IPS-18c (cell line): Measurements from ENCODE around the gene TSPAN9.

Experiments
- H3K4me3 ChIP-seq: 2 replicates; pipeline ENCODE4 v1.7.0; 2013; ENCODE audit warnings: low read depth, mild to moderate bottlenecking, low read length, moderate library complexity; ENCODE audit not compliant: insufficient read depth
- H3K9me3 ChIP-seq: one replicate; pipeline ENCODE4 v1.6.1; 2013; ENCODE audit warnings: mild to moderate bottlenecking, low read length, moderate library complexity; ENCODE audit not compliant: control insufficient read depth, insufficient read depth

The TSPAN9 gene

DNA sequence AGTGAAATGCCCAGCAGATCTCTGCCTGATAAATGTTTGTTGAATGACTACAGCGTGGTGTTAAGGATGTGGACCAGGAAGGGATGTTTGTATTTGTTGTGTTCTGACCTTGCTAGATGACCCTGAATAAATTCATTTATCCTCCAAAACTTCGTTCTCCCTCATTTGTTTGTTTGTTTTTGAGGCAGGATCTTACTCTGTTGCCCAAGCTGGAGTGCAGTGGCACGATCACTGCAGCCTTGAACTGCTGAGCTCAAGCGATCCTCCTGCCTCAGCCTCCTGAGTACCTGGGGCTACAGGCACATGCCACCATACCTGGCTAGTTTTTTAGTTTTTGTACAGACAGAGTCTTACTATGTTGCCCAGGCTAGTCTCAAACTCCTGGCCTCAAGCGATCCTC is 96.7 kb downstream of the TSPAN9 start:
- H3K4me3 ChIP-seq: no peak overlapping the region
- H3K9me3 ChIP-seq: no peaks in the 10 kb centered on the region

DNA sequence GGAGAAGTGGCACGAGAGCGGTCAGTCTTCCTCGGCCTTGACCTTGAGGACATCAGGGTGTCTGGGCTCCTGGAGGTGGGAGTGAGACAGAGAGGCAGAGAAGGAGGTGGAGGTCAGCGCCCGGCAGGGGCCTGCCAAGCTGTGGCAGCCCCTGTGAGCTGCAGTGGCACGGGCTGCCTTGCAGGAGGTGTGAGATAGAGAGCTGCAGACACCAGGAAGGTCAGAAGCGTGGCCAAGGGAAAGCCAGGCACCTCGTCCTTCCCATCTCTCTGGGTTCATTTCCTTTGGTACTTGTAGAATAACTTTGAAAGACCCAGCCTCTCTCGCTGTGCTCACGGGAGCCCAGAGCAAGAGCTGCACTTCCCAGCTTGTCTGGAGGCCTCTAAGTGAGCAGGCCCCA is 98.1 kb downstream of the TSPAN9 start:
- no peaks in the 10 kb centered on the region for H3K9me3 ChIP-seq
- no peak overlapping the region for H3K4me3 ChIP-seq

DNA sequence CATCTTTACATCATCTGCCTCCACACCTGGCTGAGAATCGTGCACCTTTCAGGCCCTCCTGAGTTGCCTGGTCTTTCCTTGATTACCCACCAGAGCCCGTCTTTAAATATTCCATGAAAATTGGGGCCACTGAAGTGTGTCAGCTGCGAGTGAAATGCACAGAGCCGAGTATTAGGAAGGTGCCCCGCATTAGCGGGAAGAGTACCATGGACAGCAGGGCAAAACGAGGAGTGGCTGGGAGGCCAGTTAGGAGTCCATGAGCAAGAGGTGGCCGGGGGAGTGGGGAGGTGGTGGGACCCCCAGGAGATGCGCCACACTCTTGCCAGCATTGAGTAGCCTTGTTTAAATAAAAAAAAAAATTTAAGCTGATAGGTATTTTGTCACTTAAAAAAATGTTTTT is 99.6 kb downstream of the TSPAN9 start:
- Histone ChIP-seq H3K4me3 (no peak overlapping the region), H3K9me3 (no peaks in the 10 kb centered on the region)

DNA sequence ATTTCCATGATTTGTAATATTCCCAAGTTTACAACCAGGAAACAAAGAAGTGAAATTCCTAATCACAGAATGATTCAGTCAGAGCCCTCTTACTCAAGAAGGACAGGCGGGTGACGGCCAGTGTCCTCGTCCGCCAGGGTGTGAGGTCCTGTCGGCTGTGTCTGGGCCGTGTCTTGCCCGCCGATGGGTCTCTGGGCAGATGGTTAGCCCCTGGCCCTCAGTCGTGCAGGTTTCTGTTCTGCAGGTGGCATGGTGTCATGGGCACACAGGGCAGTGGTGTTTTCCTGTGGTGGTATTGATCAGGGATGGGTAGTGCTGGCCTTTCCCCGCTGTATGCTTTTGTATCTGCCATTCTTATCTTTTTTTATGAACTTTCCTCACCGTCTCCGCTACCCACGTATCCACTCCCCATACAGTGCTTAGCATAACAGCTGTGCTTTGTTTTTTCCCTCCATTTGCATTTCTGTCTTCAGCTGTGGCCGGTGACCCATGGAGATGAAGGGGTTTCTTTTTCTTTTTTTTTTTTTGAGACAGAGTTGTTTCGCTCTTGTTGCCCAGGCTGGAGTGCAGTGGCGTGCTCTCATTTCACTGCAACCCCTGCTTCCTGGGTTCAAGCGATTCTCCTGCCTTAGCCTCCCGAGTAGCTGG is 100.7 kb downstream of the TSPAN9 start:
- no peak overlapping the region for H3K4me3 ChIP-seq
- H3K9me3 ChIP-seq: no peaks in the 10 kb centered on the region

DNA sequence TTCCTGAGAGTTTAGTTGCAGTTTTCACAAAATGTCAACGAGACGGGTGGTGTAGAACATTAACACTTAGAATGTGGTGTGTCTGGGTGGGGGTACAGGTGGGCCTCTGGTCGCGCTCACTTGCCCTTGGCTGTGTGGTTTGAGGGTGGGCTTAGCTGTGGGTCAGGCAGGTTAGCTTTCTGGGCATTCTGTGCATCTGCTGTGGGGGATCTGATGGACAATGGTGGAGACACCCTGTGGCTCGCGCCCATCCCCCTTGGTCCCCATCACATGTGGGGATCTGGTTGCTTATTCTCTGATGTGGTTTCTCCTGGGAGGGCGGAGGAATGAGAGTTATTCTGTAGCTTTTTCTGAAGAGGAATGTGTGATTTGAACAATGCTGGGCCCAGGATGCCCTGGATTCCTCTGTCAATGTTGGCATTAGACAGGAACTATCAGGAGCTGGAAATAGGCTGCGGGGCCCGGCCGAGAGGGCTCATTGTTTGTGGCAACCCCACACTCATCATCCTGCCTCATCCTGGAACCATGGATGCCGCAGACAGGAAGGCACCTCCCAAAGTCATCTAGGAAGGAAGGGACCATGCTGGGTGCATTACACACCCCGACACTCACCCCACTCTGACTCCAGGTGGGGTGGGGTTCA is 101.6 kb downstream of the TSPAN9 start:
- Histone ChIP-seq H3K4me3 (no peak overlapping the region), H3K9me3 (no peaks in the 10 kb centered on the region)

DNA sequence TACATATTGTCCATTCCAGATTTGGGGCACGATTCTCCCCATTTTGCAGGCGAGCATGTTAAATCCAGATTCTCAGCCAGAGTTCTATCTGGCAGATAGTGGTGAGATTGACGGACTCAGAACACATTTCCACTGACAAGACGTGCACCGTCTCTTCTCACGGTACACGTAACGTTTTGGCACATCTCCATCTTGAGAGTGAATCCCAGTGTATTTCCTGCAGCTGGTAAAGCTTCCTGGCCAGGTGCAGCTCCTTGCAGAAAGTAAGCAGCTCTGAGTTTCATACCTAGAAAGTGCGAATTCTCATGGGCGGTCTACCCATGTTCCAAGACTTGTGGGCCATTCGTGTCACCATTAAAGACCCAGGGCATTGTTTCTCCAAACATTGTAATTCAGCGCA is 102.6 kb downstream of the TSPAN9 start:
- Histone ChIP-seq H3K4me3 (no peak overlapping the region), H3K9me3 (no peaks in the 10 kb centered on the region)

DNA sequence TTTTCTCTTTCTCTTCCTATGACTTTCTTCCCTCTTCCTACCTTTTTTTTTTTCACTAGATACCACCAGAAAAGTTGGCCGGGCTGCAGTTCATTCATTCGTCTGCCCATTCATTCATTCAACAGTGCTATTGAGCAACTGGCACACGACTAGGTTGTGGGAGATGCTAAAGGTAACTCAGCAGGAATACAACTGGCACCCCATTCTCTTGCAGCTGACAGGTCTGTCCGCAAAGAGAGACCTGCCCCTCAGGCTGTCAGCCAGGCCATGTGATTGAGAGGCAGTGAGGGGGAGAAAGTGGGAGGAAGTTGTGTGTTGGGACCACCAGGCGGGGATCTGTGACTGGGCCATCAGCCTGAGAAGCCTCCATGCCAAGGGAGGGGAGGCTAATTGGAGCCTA is 105.2 kb downstream of the TSPAN9 start:
- Histone ChIP-seq H3K4me3 (no peak overlapping the region), H3K9me3 (no peaks in the 10 kb centered on the region)

DNA sequence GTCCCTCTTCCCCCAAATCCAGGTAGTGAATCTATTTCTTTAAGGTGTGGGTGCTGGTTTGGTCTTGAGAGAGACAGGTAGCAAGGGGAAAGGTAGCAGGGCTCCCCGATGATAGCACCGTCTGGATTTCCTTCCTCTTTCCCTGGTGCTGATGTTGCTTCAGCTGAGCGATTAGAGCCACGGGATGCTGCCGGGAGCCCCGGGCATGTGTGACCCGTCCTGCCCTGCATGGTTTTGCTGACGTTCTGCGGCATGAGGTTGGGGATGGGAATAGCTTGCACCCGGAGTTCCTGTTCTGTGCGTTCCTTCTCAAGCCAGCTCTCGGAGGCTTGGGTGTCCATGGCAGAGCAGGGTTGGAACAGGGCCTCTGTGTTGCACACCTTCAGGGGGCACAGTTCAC is 107.3 kb downstream of the TSPAN9 start:
- Histone ChIP-seq H3K9me3 (no peaks in the 10 kb centered on the region), H3K4me3 (no peak overlapping the region)

DNA sequence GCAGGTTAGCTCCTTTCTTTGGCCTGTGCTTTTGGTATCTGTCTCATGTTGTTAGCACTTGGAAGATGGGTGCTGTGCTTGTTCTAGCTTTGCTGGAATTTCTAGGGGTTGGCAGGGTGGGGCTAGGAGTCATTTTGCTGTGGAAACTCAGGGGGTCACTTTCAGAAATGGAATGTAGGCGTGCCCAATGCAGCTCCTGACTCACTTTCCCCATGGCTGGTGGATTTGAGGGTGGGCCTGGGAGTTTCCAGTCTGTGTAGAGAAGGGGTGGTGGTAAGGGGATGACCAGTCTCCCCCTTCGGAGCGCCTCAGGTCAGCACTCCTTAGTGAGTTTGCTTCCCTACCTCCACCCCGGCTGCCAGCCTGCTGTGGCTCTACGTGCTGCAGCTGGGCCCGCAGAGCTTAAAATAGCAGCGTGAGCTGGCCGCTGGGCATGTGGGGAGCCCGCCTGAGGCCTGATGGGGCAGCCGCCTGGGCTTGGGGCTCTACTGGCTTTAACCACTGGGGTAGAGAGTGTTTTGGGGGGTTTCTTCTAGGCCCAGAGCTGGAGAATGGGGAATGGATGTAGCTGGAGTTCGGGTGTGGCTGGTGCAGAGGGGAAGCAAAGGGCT is 108.2 kb downstream of the TSPAN9 start:
- Histone ChIP-seq H3K9me3 (no peaks in the 10 kb centered on the region), H3K4me3 (no peak overlapping the region)

DNA sequence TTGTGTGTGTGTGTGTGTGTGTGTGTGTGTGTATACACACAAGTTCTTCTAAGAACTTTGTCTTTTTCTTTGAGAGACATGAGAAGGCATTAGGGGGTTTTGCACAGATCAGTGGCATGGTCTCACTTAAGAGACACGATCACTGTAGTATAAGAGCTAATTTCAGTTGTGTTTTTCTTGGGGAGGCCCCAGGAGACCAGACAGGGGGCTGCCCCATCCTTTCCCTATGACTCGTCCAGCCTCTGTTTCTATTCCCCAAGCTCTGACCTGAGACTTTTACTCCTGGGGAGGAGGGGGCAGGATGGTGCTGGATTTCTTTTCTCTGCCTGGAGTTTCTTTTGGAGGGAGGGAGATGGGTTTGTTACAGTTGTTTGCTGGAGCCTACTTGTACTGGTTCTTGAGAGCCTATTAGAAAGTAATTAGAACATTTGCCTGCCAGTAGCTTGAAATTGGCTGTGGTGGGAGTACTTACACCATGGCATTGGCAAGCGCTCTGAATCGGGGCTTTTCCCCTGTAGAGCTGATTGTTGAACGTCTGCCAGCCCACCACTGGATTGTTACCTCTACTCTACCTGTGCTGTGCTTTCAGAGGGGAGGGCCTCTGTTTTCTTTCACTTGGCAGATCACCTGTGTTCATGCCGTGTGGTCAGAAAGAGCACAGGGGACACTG is 109.5 kb downstream of the TSPAN9 start:
- H3K9me3 ChIP-seq: no peaks in the 10 kb centered on the region
- H3K4me3 ChIP-seq: no peak overlapping the region

DNA sequence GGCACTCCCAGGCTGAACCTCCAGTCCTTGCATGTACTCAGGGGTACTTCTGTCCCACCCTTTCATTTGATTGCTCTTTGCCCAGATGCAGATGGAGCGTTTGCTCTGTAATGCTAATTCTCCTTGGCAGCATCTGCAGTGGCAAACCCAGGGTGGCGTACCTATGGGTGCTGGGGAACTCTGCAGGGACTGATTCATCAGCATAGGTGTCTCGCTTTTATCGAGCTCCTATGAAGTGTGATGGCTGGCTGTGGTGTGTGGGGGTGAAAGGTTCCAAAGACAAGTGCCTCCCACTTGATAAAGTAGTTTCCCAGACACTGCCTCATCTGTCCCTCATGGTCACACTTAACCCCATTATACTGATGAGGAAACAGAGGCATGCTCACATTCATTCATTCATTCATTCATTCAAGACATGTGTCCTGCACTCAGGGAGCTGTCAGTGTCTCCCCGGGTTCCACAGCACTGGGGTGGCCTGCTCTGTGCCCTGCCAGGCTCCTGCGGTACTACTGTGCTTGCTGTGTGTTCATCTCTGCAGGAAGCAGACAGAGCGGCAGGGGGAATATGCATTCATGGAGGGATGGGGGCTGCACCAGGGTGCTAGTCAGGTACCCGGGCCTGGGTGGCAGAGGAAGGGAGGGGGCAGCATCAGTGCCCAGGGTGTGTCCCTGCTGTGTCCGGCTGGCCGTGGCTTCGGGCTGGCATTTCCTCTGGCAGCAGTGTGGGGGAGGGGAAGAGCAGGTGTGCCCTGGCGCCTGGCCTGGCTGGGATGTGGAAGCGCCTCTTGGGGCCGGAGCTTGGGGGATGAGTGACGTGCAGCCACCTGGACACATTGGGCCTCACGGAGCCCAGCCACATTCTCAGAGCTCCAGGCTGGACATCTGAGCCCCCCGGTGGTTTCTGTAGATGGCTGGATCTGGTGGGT is 110.9 kb downstream of the TSPAN9 start:
- no peak overlapping the region for H3K4me3 ChIP-seq
- no peaks in the 10 kb centered on the region for H3K9me3 ChIP-seq

DNA sequence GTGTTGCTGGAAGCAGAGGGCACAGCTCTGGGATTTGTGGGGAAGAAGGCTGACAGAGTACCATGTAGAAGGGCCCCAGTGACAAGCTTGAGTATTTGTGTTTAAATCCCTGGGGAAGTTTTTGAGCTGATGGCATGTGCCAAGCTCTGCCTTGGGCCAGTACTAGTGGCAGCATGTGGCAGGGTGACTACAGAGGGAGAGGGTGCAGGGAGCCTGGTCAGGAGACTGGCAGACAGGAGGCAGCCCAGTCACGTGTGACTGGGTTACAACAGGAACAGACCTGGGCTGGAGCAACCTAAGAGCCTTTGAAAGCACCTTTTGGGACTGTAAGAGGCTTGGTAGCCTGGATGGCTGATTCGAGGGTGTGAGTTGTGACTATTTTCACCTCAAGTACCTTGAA is 112.1 kb downstream of the TSPAN9 start:
- Histone ChIP-seq H3K9me3 (no peaks in the 10 kb centered on the region), H3K4me3 (no peak overlapping the region)

DNA sequence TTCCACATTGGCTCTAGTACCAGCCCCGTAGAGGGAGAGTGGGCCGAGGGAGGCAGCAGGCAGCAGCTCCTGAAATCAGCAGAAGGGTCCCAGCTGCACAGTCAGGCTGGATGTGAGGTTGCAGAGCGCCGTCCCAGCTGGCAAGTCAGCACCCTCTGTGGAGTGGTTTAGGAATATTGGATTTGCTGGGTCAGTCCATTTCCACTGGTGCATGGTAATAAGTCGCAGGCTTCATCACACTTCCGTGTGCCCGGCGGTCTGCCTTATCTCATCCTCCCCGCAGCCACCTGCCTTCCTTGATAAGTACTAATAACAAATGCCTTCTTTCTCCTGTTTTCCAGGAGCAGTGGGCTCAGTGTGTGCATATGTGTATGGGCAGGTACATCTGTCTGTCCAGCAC is 112.9 kb downstream of the TSPAN9 start:
- no peaks in the 10 kb centered on the region for H3K9me3 ChIP-seq
- H3K4me3 ChIP-seq: no peak overlapping the region

DNA sequence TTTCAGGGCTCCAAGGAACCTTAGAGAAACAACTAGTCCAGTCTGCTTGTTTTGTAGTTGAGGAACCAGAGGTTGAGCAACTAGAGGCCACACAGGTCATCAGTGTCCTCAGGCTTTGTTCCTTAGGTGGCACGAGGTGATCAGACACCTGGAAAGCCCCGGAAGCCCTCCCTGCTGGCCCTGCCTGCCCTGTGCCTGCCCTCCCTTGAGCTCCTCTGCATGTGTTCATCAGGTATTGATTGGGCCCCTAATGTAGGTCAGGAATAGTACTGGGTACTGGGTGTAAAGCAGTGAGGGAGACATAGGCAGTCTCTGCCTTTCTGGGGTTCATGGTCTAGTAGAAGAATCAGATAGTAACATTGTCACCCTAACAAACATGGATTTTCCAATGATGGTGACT is 114.3 kb downstream of the TSPAN9 start:
- Histone ChIP-seq H3K9me3 (no peaks in the 10 kb centered on the region), H3K4me3 (no peak overlapping the region)

DNA sequence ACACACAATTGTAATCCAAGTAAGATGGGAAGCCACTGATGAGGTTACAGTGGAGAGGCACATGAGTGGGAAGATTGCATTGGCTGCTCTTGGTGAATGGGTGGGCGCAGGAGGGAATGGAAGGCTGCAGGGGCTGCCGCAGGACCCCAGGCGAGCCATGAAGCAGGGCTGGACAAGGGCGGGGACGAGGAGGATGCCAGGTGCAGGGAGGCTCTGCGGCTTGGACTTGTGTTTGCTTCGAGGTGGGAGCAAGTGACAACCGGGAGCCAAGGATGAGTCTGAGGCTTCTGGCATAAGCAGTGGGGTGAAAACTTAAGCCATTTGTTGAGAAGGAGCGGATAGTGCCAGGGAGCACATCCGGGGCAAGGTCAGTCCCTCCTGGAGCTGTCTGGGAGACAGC is 115.0 kb downstream of the TSPAN9 start:
- no peak overlapping the region for H3K4me3 ChIP-seq
- H3K9me3 ChIP-seq: no peaks in the 10 kb centered on the region

DNA sequence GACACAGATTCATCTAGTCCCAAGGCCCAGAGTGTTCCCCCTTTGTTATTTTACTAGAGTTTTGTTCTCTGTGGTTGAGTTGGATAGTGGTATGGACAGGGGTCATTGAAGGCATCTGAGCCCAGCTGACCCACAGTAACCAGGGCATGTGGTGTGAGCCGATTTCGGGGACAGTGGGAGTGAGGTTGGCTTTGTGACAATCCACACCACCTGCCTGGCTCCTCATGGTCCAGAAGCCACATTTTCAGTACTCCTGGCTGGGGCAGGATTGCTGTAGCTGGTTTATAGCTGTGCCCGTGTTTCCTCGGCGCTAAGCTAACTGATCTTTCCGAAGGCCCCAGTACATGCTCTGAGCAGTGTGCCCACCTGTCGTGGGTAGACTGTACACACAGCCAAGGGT is 116.0 kb downstream of the TSPAN9 start:
- Histone ChIP-seq H3K9me3 (no peaks in the 10 kb centered on the region), H3K4me3 (no peak overlapping the region)

DNA sequence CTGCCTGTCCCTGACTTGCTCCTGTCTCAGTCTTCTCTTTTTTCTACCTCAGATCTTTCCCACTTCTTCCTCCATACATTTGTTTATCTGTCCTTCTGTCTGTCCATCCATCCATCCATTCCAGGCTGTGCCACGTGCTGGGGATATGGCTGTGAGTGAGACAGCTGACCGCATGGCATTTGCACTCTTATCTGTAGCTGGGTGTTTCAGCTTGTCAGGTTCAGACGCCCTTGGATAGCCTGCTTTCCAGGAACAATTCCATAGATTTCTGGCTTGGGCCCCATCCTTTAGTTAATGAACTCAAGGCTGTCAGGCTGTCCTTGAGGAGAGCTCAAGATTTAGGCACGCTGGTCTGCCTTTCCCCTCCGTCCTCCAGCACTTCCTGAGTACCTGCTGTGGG is 116.6 kb downstream of the TSPAN9 start:
- no peaks in the 10 kb centered on the region for H3K9me3 ChIP-seq
- no peak overlapping the region for H3K4me3 ChIP-seq
